ENCODE results near the gene PGM2L1. TPM values are rescaled to one million over a fixed set of nuclear protein-coding genes. Genes with fewer than 3 reads are reported as not detected.
"Not testable (repeated sequence)": the region's sequence is repeated elsewhere in the genome, so short reads cannot be mapped to it uniquely, and the experiment has no call there.

PGM2L1 gene
- 1 to 10 TPM; 3.3 to 3.7 (median 3.6) TPM for polyA plus RNA-seq (ENCODE audit: insufficient read length in 3 of 3)

- peak; percentile 91 to 94 (median 93) for DNase-seq (ENCODE audit: low read depth in 3 of 3, low spot score in 2 of 3)
These were observed at the start of gene PGM2L1 for GRCh38 chr11:74398244-74399159. TSS of gene PGM2L1 (minus strand) at chr11:74398433. CDS start at chr11:74398161, 272 bp downstream.

DNA sequence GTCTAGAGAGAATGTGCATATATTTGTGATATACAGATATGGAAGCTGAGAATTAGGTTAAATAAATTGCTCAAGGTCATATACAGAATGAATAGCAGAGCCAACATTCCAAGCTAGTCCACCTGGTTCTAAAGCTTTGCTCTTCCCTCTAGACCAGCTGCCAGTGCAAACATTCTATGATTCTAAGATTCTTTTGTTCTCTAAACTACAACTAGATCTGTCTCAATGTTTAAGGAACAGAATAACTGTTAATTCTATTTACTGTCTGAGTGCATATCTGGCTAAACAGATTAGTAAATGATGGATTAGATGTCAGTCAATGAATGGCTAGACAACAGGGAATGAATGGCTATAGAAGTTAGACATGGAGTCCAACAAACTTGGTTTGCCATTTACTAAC lies 49.5 kb upstream of the PGM2L1 start:
- DNase-seq (ENCODE audit: low read depth in 3 of 3, low spot score in 2 of 3): no peak

DNA sequence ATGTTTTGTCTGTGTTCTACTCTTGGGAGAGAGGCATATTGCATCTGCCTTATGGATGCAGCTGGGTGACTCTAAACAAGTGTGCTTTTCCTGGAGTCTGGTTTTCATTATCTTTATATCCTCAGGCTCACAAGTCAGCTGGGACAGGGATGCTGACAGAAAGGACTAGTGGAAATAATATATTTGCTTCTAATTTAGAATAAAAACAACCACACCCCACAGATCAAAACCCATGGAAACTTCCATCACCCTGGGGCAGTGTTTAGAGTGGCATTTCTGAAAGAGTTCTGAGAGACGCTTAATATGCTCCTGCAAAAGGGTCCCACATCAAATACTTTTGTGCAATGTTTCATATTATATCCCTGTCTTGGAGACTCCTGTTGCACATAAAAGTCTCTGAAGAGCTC lies 48.3 kb upstream of the PGM2L1 start:
- DNase-seq (ENCODE audit: low read depth in 3 of 3, low spot score in 2 of 3): no peak

GRCh38 chr11:74444173-74444826 lies 46.1 kb upstream of the PGM2L1 start:
- DNase-seq (ENCODE audit: low read depth in 3 of 3, low spot score in 2 of 3): no peak

DNA sequence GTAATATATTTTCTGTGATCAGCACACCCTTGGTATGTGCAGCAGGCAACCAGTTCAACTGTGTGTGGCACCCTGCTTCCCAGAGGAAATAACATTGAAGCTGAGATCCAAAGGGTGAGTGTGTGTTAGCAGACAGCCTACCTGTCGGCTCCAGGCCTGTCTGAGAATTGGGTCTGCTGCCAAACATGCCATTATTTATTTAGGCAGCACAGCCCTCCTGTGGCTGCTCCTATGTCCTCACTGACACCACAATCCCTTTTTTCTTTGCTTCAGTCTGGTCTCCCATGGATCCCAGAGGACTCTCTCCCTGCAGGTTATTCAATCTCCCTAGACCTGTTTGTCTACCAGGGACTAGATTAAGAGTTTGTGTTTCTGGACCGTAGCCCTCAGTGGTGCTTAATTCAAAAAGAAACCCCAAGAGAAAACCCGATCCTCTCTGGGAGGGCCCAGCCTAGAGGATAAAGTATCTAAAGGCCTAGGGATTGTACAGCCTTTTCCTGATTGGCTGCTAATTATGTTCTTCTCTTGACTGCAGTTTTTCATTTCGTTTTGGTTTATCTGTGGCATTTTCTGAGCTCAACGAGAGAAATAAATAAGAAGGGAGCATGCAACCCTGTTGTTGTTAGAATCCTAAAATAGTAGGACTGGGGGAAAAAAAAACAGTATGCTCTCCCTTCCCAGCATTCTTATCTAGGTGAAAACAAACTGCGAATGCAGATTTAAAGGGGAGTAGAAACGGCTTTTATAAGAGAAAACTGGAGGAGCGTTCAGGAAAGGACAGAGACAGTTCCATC lies 45.0 kb upstream of the PGM2L1 start:
- DNase-seq (ENCODE audit: low read depth in 3 of 3, low spot score in 2 of 3): no peak

DNA sequence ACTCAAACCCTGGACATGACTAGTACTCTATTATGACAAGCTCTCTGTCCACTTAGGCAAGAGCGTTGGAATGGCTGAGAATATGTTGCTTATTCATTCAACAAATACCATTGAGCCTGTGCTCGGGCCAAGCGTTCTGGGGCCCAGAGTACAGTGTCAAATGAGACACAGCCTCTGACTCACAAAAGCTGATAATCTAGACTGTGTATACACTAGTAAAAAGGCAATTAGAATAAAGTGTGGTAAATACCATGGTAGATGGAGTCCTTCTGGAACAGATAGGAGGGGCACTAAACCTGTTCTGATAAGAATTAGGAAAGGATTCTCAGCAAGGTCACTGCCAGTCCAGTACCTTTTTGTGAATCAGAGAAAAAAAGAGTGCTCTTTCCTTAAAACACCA lies 44.4 kb upstream of the PGM2L1 start:
- DNase-seq (ENCODE audit: low read depth in 3 of 3, low spot score in 2 of 3): no peak

GRCh38 chr11:74438681-74439080 lies 40.4 kb upstream of the PGM2L1 start:
- DNase-seq (ENCODE audit: low read depth in 3 of 3, low spot score in 2 of 3): no peak

GRCh38 chr11:74437441-74438042 lies 39.3 kb upstream of the PGM2L1 start:
- no peak for DNase-seq (ENCODE audit: low read depth in 3 of 3, low spot score in 2 of 3)

DNA sequence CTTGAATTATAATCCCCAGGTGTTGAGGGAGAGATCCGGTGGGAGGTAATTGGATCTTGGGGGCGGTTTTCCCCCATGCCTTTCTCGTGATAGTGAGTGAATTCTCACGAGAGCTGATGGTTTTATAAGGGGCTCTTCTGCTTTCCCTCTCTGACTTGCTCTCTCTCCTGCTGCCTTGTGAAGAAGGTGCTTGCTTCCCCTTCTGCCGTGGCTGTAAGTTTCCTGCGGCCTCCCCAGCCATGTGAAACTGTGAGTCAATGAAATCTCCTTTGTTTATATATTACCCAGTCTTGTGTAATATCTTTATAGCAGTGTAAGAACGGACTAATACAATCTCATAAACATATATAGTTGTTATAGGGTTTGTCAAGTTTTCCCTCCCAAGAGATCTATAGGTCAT lies 36.3 kb upstream of the PGM2L1 start:
- no peak for DNase-seq (ENCODE audit: low read depth in 3 of 3, low spot score in 2 of 3)

GRCh38 chr11:74429205-74429604 lies 31.0 kb upstream of the PGM2L1 start:
- no peak for DNase-seq (ENCODE audit: low read depth in 3 of 3, low spot score in 2 of 3)

DNA sequence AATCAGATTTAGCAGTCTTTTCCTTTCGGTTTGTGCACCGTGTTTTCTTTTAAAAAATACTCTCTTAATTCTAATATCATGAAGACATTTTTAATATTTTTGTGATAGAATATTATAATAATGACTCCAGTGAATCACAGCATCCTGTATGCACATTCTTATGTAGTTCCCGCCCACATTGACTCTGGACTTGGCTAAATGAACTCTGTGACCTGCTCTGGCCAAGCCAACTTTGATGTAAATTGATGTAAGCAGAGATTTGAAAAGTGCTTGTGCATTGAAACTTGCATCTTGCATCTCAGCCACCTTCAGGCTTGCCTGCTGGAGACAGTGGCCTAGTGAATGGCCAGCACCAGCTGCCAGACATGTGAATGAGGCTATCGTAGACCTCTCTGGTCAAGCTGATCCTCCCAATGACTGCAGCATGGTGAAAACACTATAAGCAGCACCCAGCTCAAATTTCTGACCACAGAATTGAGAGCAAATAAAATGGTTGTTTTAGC lies 29.2 kb upstream of the PGM2L1 start:
- DNase-seq (ENCODE audit: low read depth in 3 of 3, low spot score in 2 of 3): no peak

DNA sequence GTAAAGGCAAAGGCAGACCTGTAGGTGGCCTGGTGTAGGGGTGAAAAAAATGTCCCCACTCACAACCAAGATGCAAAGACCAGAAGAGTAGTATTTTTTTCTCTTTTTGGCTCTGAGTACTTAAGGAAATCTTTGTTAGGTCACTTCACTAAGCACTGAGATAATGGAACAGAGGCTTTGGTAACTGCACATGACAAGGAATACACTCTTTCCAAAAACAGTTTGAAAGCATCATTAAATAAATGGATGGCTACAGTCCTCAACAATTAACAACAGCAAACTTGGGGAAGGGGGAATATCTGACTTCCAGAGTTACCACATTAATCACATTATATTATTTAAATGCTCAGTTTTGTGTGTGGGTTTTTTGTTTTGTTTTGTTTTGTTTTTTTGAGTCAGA lies 26.9 kb upstream of the PGM2L1 start:
- DNase-seq (ENCODE audit: low read depth in 3 of 3, low spot score in 2 of 3): no peak

DNA sequence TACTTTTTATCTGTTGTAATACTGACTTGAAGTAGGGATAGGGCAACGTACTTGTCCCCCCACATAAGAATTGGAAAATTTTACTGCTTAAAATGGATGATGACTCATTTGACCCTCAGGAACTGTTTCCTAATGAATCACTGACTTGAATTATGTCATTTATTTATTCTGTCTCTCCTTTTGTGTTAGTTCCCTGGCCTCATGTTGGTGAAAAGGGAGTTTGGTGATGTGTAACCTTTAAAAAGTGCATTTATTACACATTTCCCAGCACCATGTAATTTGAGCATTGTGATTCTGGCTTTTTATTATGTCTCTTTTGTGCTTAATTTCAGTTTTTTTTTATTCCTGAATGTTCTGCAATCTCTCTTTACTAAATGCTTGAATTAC lies 20.3 kb upstream of the PGM2L1 start:
- no peak for DNase-seq (ENCODE audit: low read depth in 3 of 3, low spot score in 2 of 3)

DNA sequence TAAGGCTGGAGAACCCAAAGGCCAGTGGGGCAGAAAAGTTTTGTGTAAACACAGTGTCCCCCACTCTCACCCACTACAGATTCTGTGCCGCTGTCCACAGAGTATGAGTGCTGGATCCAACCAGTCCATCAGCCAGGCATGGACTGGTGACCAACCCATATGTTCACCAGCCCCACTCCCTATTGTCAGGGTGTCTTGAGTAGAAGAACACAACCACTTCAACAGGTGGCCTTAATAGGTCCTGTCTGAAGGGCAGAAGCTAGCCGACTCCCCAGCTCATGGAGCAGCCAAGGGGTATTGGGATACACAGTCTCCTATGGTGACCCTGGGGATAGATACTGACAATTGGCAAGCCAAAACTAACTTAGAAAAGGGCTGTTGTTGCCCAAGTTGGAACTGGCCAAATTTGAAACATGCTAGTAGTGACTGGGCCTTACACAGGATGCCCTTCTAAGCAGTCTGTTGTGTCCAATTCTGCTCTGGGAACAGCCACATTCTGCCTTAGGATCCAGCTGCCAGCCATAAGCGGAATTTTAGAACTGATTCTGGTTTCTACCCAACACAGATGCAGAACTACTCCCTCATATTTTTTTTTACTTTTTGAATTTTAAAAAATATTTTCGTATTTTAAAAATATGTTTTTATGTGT lies 19.8 kb upstream of the PGM2L1 start:
- no peak for DNase-seq (ENCODE audit: low read depth in 3 of 3, low spot score in 2 of 3)

GRCh38 chr11:74417379-74417804 lies 19.2 kb upstream of the PGM2L1 start:
- peak in 1 of 3 donors; percentile 17 for DNase-seq (ENCODE audit: low read depth in 3 of 3, low spot score in 2 of 3)

GRCh38 chr11:74416974-74417373 lies 18.7 kb upstream of the PGM2L1 start:
- not testable (repeated sequence) for DNase-seq (ENCODE audit: low read depth in 3 of 3, low spot score in 2 of 3)

- no peak for DNase-seq (ENCODE audit: low read depth in 3 of 3, low spot score in 2 of 3)
These were observed 14.6 kb upstream of the PGM2L1 start for GRCh38 chr11:74412733-74413359.

GRCh38 chr11:74412321-74412720 lies 14.1 kb upstream of the PGM2L1 start:
- DNase-seq (ENCODE audit: low read depth in 3 of 3, low spot score in 2 of 3): no peak

GRCh38 chr11:74409633-74410032 lies 11.4 kb upstream of the PGM2L1 start:
- DNase-seq (ENCODE audit: low read depth in 3 of 3, low spot score in 2 of 3): no peak
